GM12878 (cell line): Measurements from ENCODE around the gene CCDC106.

Experiments
- CBX3 ChIP-seq: fragments of 200-600 bp; sonication (generic); IDR thresholded peaks from 2 replicates; pipeline ENCODE4 v1.6.1; 2016; ENCODE audit warnings: low read depth, borderline replicate concordance
- CREB1 ChIP-seq: IDR thresholded peaks from 2 replicates; pipeline ENCODE4 v1.6.1; 2012; ENCODE audit warnings: low read depth, mild to moderate bottlenecking, inconsistent platforms
- EZH2 ChIP-seq: IDR thresholded peaks from 2 replicates; pipeline ENCODE4 v1.6.1; 2012; ENCODE audit warnings: low read depth, mild to moderate bottlenecking, control low read depth, inconsistent platforms, low read length, borderline replicate concordance; ENCODE audit not compliant: control insufficient read depth
- TF ChIP-seq, protein P1 (sequence below), 3 experiments: IDR thresholded peaks in 2 of 3; conservative IDR thresholded peaks in 1 of 3; 2 replicates each; pipeline ENCODE4 v1.5.1; 2011; ENCODE audit warnings: low read depth in 3 of 3, low read length in 3 of 3, mild to moderate bottlenecking in 3 of 3, control low read depth in 2 of 3, moderate library complexity in 2 of 3, inconsistent platforms in 1 of 3, mixed read lengths in 1 of 3; ENCODE audit not compliant: control insufficient read depth in 2 of 3, insufficient read depth in 1 of 3; ENCODE audit errors: extremely low read depth in 1 of 3

GRCh38 chr19:55622242-55622969, 25.6 kb upstream of the CCDC106 start:
- TF ChIP-seq EZH2 (no peak), CBX3 (no peak), CREB1 (no peak)
- TF ChIP-seq, protein P1, sequence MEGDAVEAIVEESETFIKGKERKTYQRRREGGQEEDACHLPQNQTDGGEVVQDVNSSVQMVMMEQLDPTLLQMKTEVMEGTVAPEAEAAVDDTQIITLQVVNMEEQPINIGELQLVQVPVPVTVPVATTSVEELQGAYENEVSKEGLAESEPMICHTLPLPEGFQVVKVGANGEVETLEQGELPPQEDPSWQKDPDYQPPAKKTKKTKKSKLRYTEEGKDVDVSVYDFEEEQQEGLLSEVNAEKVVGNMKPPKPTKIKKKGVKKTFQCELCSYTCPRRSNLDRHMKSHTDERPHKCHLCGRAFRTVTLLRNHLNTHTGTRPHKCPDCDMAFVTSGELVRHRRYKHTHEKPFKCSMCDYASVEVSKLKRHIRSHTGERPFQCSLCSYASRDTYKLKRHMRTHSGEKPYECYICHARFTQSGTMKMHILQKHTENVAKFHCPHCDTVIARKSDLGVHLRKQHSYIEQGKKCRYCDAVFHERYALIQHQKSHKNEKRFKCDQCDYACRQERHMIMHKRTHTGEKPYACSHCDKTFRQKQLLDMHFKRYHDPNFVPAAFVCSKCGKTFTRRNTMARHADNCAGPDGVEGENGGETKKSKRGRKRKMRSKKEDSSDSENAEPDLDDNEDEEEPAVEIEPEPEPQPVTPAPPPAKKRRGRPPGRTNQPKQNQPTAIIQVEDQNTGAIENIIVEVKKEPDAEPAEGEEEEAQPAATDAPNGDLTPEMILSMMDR (IDR thresholded peaks at IDR 0.05 in 2 of 3, conservative IDR thresholded peaks at IDR 0.05 in 1 of 3; ENCODE audit: control insufficient read depth in 2 of 3, extremely low read depth in 1 of 3, insufficient read depth in 1 of 3, low read depth in 3 of 3, low read length in 3 of 3) = no peak
